ENCODE data around the gene CGRRF1. TPM values are rescaled to one million over a fixed set of nuclear protein-coding genes. Genes with fewer than 3 reads are reported as not detected.

CGRRF1 gene
- total and polyA plus RNA-seq, 4 donors: 11.2 to 21.5 (median 16.7) TPM

- H3K27me3 ChIP-seq (ENCODE audit: control insufficient read depth in 3 of 3, insufficient read depth in 3 of 3, low read length in 2 of 3): no peaks in the 10 kb centered on the region
- TF ChIP-seq CTCF (IDR thresholded peaks at IDR 0.05; ENCODE audit: control extremely low read depth, extremely low read depth): no peak
- peaks cover 0 to 23% (median 5%) of the 10 kb centered on the region in 5 donors for H3K4me1 ChIP-seq (ENCODE audit: control insufficient read depth in 5 of 5, insufficient read depth in 5 of 5, low read length in 5 of 5)
- no peak overlapping the region for H3K9ac ChIP-seq (ENCODE audit: insufficient read depth in 1 of 2, low read length in 2 of 2)
- peaks cover 0 to 3% (median 1%) of the 10 kb centered on the region in 4 donors for H3K36me3 ChIP-seq (ENCODE audit: control insufficient read depth in 4 of 4, insufficient read depth in 4 of 4, low read length in 4 of 4)
- WGBS, 2 donors: 96 to 97% methylated on average over 2 of the region's 2 CpGs
- peak in 1 of 3 donors; percentile 18 for DNase-seq
- H3K4me3 ChIP-seq: no peak overlapping the region
- H3K27ac ChIP-seq (ENCODE audit: low read depth in 1 of 2, low read length in 1 of 2): no peak overlapping the region
- no peak for ATAC-seq (ENCODE audit: insufficient read depth, low FRiP score)
- H3K9me3 ChIP-seq (ENCODE audit: control insufficient read depth in 4 of 4, insufficient read depth in 3 of 4, low read length in 3 of 4): no peaks in the 10 kb centered on the region
Observed at GRCh38 chr14:54572316-54572715, 62.6 kb downstream of the CGRRF1 start.

GRCh38 chr14:54574528-54574927 is 64.8 kb downstream of the CGRRF1 start:
- ATAC-seq (ENCODE audit: insufficient read depth, low FRiP score) (no peak), DNase-seq (no peak)
- Histone ChIP-seq H3K4me3 (no peak overlapping the region), H3K36me3 (ENCODE audit: control insufficient read depth in 4 of 4, insufficient read depth in 4 of 4, low read length in 4 of 4) (peaks cover 0 to 3% (median 1%) of the 10 kb centered on the region in 4 donors), H3K27me3 (ENCODE audit: control insufficient read depth in 3 of 3, insufficient read depth in 3 of 3, low read length in 2 of 3) (no peaks in the 10 kb centered on the region), H3K9me3 (ENCODE audit: control insufficient read depth in 4 of 4, insufficient read depth in 3 of 4, low read length in 3 of 4) (no peaks in the 10 kb centered on the region), H3K4me1 (ENCODE audit: control insufficient read depth in 5 of 5, insufficient read depth in 5 of 5, low read length in 5 of 5) (peaks cover 0 to 23% (median 0%) of the 10 kb centered on the region in 5 donors), H3K9ac (ENCODE audit: insufficient read depth in 1 of 2, low read length in 2 of 2) (no peak overlapping the region), H3K27ac (ENCODE audit: low read depth in 1 of 2, low read length in 1 of 2) (peak overlapping the region in 1 of 2 donors; percentile 23)
- TF ChIP-seq CTCF (IDR thresholded peaks at IDR 0.05; ENCODE audit: control extremely low read depth, extremely low read depth): no peak
- 94 to 97% methylated on average over 6 of the region's 6 CpGs for whole genome bisulfite sequencing, 2 donors

GRCh38 chr14:54577494-54577893 is 67.8 kb downstream of the CGRRF1 start:
- H3K9me3 ChIP-seq (ENCODE audit: control insufficient read depth in 4 of 4, insufficient read depth in 3 of 4, low read length in 3 of 4): no peaks in the 10 kb centered on the region
- H3K4me3 ChIP-seq: no peak overlapping the region
- no peak overlapping the region for H3K27ac ChIP-seq (ENCODE audit: low read depth in 1 of 2, low read length in 1 of 2)
- no peak for DNase-seq
- H3K4me1 ChIP-seq (ENCODE audit: control insufficient read depth in 5 of 5, insufficient read depth in 5 of 5, low read length in 5 of 5): peaks cover 0 to 35% (median 0%) of the 10 kb centered on the region in 5 donors
- WGBS, 2 donors: 92 to 96% methylated on average over 6 of the region's 6 CpGs
- H3K36me3 ChIP-seq (ENCODE audit: control insufficient read depth in 4 of 4, insufficient read depth in 4 of 4, low read length in 4 of 4): peaks cover 0 to 3% (median 1%) of the 10 kb centered on the region in 4 donors
- no peak for TF ChIP-seq CTCF (IDR thresholded peaks at IDR 0.05; ENCODE audit: control extremely low read depth, extremely low read depth)
- no peaks in the 10 kb centered on the region for H3K27me3 ChIP-seq (ENCODE audit: control insufficient read depth in 3 of 3, insufficient read depth in 3 of 3, low read length in 2 of 3)
- H3K9ac ChIP-seq (ENCODE audit: insufficient read depth in 1 of 2, low read length in 2 of 2): no peak overlapping the region
- ATAC-seq (ENCODE audit: insufficient read depth, low FRiP score): no peak

- Histone ChIP-seq H3K36me3 (ENCODE audit: control insufficient read depth in 4 of 4, insufficient read depth in 4 of 4, low read length in 4 of 4) (peaks cover 0 to 3% (median 1%) of the 10 kb centered on the region in 4 donors), H3K4me3 (no peak overlapping the region), H3K27me3 (ENCODE audit: control insufficient read depth in 3 of 3, insufficient read depth in 3 of 3, low read length in 2 of 3) (no peaks in the 10 kb centered on the region), H3K9me3 (ENCODE audit: control insufficient read depth in 4 of 4, insufficient read depth in 3 of 4, low read length in 3 of 4) (no peaks in the 10 kb centered on the region), H3K27ac (ENCODE audit: low read depth in 1 of 2, low read length in 1 of 2) (no peak overlapping the region), H3K4me1 (ENCODE audit: control insufficient read depth in 5 of 5, insufficient read depth in 5 of 5, low read length in 5 of 5) (peaks cover 0 to 36% (median 0%) of the 10 kb centered on the region in 5 donors), H3K9ac (ENCODE audit: insufficient read depth in 1 of 2, low read length in 2 of 2) (no peak overlapping the region)
- DNase-seq: no peak
- TF ChIP-seq CTCF (IDR thresholded peaks at IDR 0.05; ENCODE audit: control extremely low read depth, extremely low read depth): no peak
- 82 to 85% methylated on average over 3 of the region's 3 CpGs for WGBS, 2 donors
- no peak for ATAC-seq (ENCODE audit: insufficient read depth, low FRiP score)
Observed at GRCh38 chr14:54577977-54578376, 68.3 kb downstream of the CGRRF1 start.

Measured in lung (tissue), 12 donors.